Smooth muscle cell (in vitro differentiated cells): ENCODE results near the gene SP5. TPM values are rescaled to one million over a fixed set of nuclear protein-coding genes. Genes with fewer than 3 reads are reported as not detected.

Experiments
- DNase-seq: peaks from one replicate; lab custom pipeline; 2025; ENCODE audit not compliant: unreplicated experiment; lab: John Stamatoyannopoulos, UW
- H2AFZ ChIP-seq: fragments of 200-600 bp; sonication (generic); 2 replicates; pipeline ENCODE4 v1.6.0; 2016; ENCODE audit warnings: antibody characterized with exemption, low read depth, mild to moderate bottlenecking
- H3F3A ChIP-seq: fragments of 200-600 bp; sonication (generic); 2 replicates; pipeline ENCODE4 v1.6.0; 2017; ENCODE audit warnings: antibody characterized with exemption, low read depth
- H3K27ac ChIP-seq: fragments of 200-600 bp; sonication (generic); 2 replicates; pipeline ENCODE4 v1.5.1; 2016; ENCODE audit warnings: low read depth, mild to moderate bottlenecking
- H3K27me3 ChIP-seq: fragments of 200-600 bp; sonication (generic); 2 replicates; pipeline ENCODE4 v1.6.1; 2016; ENCODE audit warnings: low read depth, mild to moderate bottlenecking
- H3K36me3 ChIP-seq: fragments of 200-600 bp; sonication (generic); 2 replicates; pipeline ENCODE4 v1.5.1; 2016; ENCODE audit warnings: low read depth
- H3K4me1 ChIP-seq: fragments of 200-600 bp; sonication (generic); 2 replicates; pipeline ENCODE4 v1.5.1; 2016; ENCODE audit warnings: low read depth
- H3K4me2 ChIP-seq: fragments of 200-600 bp; sonication (generic); 2 replicates; pipeline ENCODE4 v1.6.0; 2016; ENCODE audit warnings: mild to moderate bottlenecking
- H3K4me3 ChIP-seq: fragments of 200-600 bp; sonication (generic); 2 replicates; pipeline ENCODE4 v1.5.1; 2016; ENCODE audit warnings: mild to moderate bottlenecking
- H3K79me2 ChIP-seq: fragments of 200-600 bp; sonication (generic); 2 replicates; pipeline ENCODE4 v1.6.0; 2016; ENCODE audit warnings: low read depth, mild to moderate bottlenecking
- H3K9ac ChIP-seq: fragments of 200-600 bp; sonication (generic); 2 replicates; pipeline ENCODE4 v1.6.0; 2016; ENCODE audit warnings: low read depth
- H3K9me3 ChIP-seq: fragments of 200-600 bp; sonication (generic); replicated peaks from 2 replicates; pipeline ENCODE4 v1.5.1; 2016; ENCODE audit warnings: low read depth
- H4K20me1 ChIP-seq: fragments of 200-600 bp; sonication (generic); 2 replicates; pipeline ENCODE4 v1.6.0; 2016; ENCODE audit warnings: low read depth
- WGBS: methylation state at CpG from one replicate; pipeline ENCODE4 v1.1.7; 2016; ENCODE audit warnings: low lambda C conversion rate; 5-methylcytosine and 5-hydroxymethylcytosine counted together
- polyA plus RNA-seq: library from polyadenylated mRNA; unstranded; fragments of >200 nt; fragmentation: Nextera tagmentation; extraction: Ambion mirVana; gene quantifications from 2 replicates; pipeline ENCODE4 v1.2.1, GENCODE V29; 2016
- total RNA-seq: library from RNA; depleted of rRNA; stranded (reverse); fragments of >200 nt; gene quantifications from 2 replicates; pipeline ENCODE4 v1.2.3, GENCODE V29; 2014
- TF ChIP-seq, protein P1 (sequence below): fragments of 200-600 bp; sonication (generic); IDR thresholded peaks from 2 replicates; pipeline ENCODE4 v1.5.1; 2017; ENCODE audit warnings: borderline replicate concordance, mild to moderate bottlenecking, antibody characterized with exemption; ENCODE audit not compliant: insufficient read depth, poor library complexity, severe bottlenecking

SP5 gene
- total and polyA plus RNA-seq, 2 experiments from 2014 or later, result not detected

DNA sequence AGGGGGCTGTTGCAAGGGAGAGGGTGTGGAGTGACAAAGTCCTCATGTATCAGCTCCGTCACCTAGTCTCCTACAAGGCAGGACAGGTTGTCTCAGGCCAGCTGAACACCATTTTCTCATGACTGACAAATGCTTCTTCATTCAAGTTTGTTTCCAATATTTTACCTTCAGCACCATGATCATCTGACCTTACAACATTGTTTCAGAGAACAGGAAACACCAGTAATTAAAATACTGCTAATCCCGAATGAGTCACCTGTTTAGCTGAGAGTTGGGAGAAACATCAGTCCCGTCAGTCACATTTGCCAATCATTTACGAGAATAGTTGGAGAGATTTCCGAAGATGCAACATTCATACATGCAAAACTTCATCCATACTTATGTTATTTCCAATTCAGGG lies 25.7 kb upstream of the SP5 start:
- H3K9me3 ChIP-seq, result no peaks in the 10 kb centered on the region
- TF ChIP-seq, protein P1, sequence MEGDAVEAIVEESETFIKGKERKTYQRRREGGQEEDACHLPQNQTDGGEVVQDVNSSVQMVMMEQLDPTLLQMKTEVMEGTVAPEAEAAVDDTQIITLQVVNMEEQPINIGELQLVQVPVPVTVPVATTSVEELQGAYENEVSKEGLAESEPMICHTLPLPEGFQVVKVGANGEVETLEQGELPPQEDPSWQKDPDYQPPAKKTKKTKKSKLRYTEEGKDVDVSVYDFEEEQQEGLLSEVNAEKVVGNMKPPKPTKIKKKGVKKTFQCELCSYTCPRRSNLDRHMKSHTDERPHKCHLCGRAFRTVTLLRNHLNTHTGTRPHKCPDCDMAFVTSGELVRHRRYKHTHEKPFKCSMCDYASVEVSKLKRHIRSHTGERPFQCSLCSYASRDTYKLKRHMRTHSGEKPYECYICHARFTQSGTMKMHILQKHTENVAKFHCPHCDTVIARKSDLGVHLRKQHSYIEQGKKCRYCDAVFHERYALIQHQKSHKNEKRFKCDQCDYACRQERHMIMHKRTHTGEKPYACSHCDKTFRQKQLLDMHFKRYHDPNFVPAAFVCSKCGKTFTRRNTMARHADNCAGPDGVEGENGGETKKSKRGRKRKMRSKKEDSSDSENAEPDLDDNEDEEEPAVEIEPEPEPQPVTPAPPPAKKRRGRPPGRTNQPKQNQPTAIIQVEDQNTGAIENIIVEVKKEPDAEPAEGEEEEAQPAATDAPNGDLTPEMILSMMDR, result no peak
- no peaks in the 10 kb centered on the region for H3K27me3 ChIP-seq
- no peaks in the 10 kb centered on the region for H3K36me3 ChIP-seq
- H3K4me1 ChIP-seq, result no peaks in the 10 kb centered on the region
- H3K4me3 ChIP-seq, result no peak overlapping the region
- no peaks in the 10 kb centered on the region for H3F3A ChIP-seq
- no peaks in the 10 kb centered on the region for H3K79me2 ChIP-seq
- WGBS, result 74% methylated on average over 5 of the region's 5 CpGs
- no peak for DNase-seq
- no peak overlapping the region for H3K9ac ChIP-seq
- no peak overlapping the region for H3K27ac ChIP-seq
- no peaks in the 10 kb centered on the region for H4K20me1 ChIP-seq
- H3K4me2 ChIP-seq, result no peak overlapping the region
- H2AFZ ChIP-seq, result no peak overlapping the region

DNA sequence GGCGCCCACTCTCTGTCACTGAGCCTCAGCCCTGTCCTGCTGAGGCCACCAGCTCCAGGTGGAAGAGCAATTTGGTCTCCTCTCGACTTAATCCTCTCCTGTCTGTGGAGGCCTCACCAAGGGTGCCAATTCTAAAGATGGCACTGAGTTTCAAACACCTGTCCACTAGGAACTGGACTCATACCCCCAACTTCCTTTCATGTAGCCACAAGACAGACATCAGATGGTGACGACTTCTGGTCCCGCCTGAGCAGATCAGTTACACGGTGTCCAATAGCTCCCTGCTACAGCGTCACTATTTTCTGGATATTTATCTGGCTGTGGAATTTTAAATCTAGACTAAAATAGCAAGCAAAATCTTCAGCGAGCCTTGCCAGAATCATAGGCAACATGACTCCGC lies 24.5 kb upstream of the SP5 start:
- WGBS, result 97% methylated on average over 8 of the region's 8 CpGs
- no peak for DNase-seq
- H3K79me2 ChIP-seq, result no peaks in the 10 kb centered on the region

DNA sequence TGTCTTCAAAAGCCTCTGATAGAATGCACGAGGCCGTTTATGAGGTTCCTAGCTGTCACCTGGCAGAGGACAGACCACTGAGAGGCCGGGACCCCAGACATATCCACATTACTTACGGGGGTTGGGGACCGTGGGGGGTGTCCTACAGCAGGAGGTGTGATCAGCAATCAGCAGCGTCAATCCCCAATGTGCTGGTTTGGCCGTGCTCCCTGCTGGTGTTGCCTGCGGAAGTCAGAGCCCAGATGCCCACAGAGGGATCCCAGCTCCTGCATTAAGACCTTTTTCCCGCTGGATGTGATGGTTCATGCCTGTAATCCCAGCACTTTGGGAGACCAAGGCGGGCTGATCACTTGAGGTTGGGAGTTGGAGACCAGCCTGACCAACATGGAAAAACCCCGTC lies 20.8 kb upstream of the SP5 start:
- TF ChIP-seq, protein P1, result no peak
- H4K20me1 ChIP-seq, result no peaks in the 10 kb centered on the region
- DNase-seq, result no peak
- H3K4me1 ChIP-seq, result peaks cover 10% of the 10 kb centered on the region
- H3K9me3 ChIP-seq, result no peaks in the 10 kb centered on the region
- no peak overlapping the region for H3K4me2 ChIP-seq
- no peak overlapping the region for H2AFZ ChIP-seq
- no peaks in the 10 kb centered on the region for H3F3A ChIP-seq
- H3K79me2 ChIP-seq, result no peaks in the 10 kb centered on the region
- WGBS, result 89% methylated on average over 11 of the region's 11 CpGs
- no peak overlapping the region for H3K27ac ChIP-seq
- no peaks in the 10 kb centered on the region for H3K36me3 ChIP-seq
- H3K9ac ChIP-seq, result no peak overlapping the region
- no peaks in the 10 kb centered on the region for H3K27me3 ChIP-seq
- H3K4me3 ChIP-seq, result no peak overlapping the region

More for the DNA sequence above, 24.5 kb upstream of the SP5 start:
- no peak overlapping the region for H3K4me2 ChIP-seq
- no peaks in the 10 kb centered on the region for H3K4me1 ChIP-seq
- no peak overlapping the region for H2AFZ ChIP-seq
- no peaks in the 10 kb centered on the region for H3F3A ChIP-seq
- H3K9me3 ChIP-seq, result no peaks in the 10 kb centered on the region
- no peak overlapping the region for H3K4me3 ChIP-seq
- TF ChIP-seq, protein P1, result no peak
- H3K9ac ChIP-seq, result no peak overlapping the region
- no peaks in the 10 kb centered on the region for H3K27me3 ChIP-seq
- no peak overlapping the region for H3K27ac ChIP-seq
- no peaks in the 10 kb centered on the region for H3K36me3 ChIP-seq
- H4K20me1 ChIP-seq, result no peaks in the 10 kb centered on the region
